GM15510 (cell line): Measurements from ENCODE around the gene INO80E.

Experiments used
- POLR2A ChIP-seq: IDR thresholded peaks from 3 replicates; pipeline ENCODE4 v1.6.1; 2011; ENCODE audit warnings: borderline replicate concordance; ENCODE audit not compliant: insufficient read length; ENCODE audit errors: extremely low read depth

Gene INO80E

DNA sequence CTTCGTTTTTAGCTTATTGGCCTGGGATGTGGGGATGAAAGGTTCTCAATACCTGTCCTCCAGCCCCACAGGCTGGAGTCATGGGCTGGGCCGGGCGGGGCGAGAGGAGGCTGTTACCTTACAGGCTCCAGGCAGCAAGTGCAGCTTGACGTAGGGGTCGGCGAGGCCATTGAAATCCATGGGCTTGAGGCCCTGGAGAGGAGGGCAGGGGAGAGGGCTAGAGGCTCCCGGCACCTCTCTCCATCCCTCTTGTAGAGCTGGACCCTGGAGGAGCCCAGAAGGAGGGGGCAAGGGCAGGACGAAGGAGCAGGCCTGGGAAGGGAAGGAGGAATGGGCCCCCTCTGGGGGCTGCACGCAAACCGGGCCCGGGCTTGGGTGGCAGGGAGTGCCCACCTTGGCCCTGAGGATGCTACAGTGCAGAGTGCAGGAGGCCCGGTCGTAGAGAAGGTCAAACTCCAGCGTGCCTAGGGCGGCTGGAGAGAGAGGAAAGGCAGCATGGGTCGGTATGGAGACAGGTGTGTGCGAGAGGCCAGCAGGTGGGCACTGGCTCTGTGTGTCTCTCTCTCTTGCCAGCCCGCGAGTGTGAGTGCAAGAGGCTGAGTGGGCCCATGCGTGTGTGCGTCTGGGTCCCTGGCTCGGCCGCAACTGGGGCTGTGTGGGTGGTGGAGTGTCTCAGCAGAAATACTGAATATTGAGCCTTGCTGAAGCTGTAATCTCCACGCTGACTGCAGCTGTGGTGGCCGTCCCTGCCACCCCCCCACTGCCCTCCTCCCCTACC lies 13.2 kb downstream of the INO80E start:
- no peak for TF ChIP-seq POLR2A

- no peak for TF ChIP-seq POLR2A
These were observed 14.2 kb downstream of the INO80E start for GRCh38 chr16:30009990-30010843.

DNA sequence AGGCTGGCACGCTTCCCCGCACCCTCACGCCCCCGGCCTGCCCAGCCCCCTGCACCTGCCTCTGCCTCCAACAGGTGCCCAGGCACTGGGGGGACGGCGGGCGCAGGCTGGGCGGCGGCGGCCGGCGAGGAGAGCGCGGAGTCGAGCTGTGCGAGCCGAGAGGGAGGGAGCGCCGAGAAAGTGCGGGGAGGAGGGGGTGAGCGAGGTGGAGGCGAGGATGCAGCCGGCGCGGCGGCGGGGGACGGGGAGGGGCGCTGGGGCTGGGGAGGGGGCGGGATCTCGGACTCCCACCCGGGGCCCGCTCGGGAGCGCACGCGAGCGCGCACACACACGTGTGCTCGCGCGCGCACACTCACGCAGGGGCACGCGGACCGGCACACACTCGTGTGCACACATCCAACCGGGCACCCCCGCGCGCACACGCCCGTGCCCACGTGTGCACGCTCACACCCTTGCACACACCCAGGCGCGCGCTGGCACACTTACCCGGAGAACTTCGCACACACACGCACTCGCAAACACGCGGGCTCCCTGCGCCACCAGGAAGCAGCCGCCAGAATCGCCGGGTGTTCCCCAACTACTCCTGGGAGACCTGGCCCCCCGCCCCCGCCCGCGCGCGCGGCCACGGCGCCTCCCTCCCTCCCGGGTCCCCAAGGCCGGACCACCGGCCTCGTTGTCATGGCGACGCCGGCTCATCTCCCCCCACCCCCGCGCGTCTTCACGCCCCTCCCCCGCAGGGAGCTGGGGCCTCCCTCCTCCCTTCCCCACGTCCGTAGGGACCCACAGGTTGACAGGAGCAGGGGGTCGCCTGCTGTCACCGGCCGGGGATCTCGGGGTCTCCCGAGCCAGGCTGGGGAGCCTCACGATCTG lies 15.0 kb downstream of the INO80E start, which contains the start of gene DOC2A:
TSS of gene DOC2A (minus strand) at position 184 of the 870 bp plus-strand sequence. CDS start 805 bp downstream, outside the sequence.
- no peak for TF ChIP-seq POLR2A

DNA sequence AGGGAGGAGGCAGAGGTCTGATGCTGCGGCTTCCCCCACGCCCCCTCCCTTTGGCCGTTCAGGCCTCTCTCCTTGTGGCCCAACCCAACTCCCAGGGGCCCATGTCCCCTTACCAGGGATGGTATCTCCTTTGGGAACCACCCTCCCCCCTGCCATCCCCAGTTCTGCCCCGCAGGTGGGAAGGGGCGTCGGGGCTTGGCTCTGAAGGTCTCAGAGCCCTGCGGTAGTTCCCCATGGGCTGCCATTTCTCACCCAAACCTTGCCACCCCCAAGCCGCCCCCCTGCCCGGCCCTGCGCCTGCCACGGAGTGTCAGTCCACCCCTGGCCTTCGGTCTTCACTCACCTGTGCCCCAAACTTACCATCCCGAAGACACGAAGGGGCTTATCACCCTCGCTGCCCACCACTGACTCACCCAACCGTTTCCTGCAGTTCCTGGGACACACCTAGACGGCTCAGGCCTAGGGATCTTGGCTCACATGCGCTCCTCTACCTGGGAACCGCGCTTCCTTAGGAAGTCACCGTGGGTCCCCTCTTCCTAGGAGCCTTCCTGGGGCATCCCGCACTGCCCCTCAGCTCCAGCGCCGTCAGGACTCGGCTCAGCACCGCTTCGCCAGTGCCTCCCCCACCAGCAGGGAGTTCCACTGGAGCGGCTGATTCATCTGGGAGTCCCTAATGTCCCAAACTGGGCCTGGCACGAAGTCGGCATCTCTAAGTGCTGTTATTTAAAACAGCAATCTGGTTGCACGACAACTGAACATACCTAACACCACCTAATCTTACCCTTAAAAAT lies 15.9 kb downstream of the INO80E start:
- TF ChIP-seq POLR2A = no peak

DNA sequence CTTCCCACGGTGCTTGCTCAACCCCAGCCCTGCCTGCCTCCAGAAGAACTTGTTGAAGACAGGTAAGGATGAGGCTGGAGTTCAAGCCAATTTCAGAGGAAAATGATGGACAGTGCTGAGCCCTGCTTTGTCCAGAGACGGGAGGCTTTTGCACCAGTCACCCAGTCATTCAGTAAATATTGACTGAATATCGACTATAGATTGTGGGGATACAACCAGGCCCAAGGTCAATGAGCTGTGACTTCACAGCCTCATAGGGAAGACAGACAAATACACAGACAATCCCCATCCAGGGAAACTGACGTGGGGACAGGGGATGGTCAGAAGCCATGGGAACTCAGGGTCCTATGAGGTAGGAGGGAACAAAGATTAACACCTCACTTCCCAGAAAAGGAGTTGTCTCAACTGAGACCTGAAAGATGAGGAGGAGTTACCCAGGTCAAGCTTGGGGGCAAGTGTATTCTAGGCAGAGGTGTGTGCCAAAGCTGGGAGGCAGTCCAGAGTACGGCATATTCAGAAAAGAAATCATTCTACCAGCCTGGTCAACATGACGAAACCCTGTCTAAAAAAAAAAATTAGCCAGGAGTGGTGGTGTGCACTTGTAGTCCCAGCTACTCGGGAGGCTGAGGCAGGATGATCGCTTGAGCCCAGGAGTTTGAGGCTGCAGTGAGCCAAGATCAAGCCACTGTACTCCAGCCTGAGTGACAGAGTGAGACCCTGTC lies 20.7 kb downstream of the INO80E start:
- no peak for TF ChIP-seq POLR2A

DNA sequence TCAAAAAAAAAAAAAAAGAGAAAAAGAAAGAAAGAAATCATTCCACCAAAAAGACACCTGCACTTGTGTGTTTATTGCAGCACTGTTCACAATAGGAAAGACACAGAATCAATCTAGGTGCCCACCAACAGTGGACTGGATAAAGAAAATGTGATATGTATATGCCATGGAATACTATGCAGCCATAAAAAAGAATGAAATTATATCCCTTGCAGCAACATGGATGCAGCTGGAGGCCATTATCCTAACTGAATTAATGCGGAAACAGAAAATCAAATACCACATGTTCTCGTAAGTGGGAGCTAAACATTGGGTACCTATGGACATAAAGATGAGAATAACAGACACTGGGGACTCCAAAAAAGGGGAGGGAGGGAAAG lies 21.2 kb downstream of the INO80E start:
- no peak for TF ChIP-seq POLR2A

- TF ChIP-seq POLR2A = no peak
These were observed 22.7 kb downstream of the INO80E start for GRCh38 chr16:30018731-30019158.

GRCh38 chr16:30022887-30023286 lies 26.8 kb downstream of the INO80E start, which contains the start of gene C16orf92:
Gene C16orf92, plus strand, starts transcription at chr16:30023198. Its CDS starts 143 bp downstream, at chr16:30023341.
- TF ChIP-seq POLR2A = no peak

GRCh38 chr16:30023586-30023985 lies 27.5 kb downstream of the INO80E start:
- no peak for TF ChIP-seq POLR2A

GRCh38 chr16:30024451-30024850 lies 28.4 kb downstream of the INO80E start:
- TF ChIP-seq POLR2A = no peak

GRCh38 chr16:30025156-30025555 lies 29.1 kb downstream of the INO80E start:
- no peak for TF ChIP-seq POLR2A

DNA sequence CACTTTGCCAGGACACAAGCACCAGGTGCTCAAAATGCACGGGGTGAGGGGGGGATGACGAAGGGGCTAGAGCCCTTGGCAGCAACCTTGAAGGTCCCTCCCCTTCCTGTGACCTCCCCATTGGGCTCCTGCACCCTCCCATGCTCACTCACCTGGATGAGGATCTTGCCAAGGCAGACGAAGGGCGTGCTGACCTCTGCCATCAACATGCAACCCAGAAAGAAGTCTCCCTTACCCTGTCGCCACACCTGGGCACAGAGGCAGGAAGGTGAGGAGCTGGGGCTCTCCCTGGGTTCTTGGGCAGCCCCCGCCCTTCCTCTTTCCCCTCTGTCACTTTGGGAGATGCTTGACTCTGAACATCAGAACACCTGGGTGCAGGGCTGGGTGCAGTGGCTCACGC lies 29.5 kb downstream of the INO80E start:
- no peak for TF ChIP-seq POLR2A

DNA sequence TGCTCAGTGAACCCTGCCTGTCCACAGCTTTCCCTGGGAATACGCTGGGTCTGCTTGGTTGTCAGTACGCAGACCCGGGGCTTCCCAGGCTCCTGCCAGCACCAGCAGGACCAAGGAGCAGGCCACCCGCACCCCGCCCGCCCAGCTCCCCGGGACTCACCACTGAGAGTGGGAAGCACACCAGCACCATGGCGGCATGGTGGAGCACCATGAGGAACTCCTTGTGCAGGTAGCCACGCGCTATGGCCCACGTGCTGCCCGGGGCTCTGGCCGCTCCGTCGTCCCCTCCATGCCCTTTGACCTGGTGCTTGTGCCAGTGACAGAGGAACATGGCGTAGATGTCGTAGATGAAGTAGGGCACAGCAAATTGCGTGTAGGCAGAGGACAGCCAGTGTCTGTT lies 30.4 kb downstream of the INO80E start:
- TF ChIP-seq POLR2A = no peak

DNA sequence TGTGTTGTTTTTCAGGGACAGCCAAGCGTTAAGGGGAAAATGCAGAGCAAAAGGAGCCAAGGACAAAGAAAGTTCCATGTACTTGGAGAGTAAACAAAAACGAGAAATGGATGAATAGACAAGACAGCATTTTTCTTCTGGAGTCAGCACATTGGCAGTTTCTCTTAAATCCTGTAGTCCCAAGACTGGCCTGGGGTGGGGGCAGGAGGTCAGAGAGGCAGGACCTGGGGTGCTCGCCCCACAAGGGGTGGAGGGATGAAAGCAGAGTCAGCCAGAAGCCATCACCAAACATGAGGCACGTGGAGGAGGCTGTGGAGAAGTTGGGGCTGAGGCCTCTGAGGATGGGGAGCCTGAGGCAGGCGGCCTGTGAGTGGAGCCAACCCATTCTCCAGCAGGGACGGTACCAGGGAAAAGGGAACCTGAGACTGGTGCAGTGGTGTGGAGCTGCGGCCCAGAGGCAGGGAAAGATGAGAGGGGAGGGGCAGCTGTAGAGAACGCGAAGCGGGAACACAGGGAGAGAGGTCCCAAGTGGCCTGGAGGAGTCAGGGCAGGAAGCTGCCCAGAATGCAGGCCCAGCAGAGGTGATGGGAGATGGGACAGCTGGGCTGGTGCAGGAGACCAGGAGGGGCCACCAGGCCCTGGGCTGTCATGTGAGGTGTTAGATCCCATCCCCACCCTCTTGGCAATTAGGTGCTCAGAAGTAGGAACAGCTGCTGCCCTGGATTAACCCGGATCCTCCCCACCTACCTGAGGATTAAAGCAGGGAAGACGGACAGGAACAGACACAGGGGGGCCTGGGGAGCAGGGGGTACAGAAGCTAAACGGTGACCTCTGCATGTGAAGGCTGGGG lies 31.8 kb downstream of the INO80E start:
- TF ChIP-seq POLR2A = no peak
